Tongue (tissue), 2 donors: Measurements from ENCODE around the gene THSD4. TPM values are rescaled to one million over a fixed set of nuclear protein-coding genes. Genes with fewer than 3 reads are reported as not detected.
A peak's percentile ranks its signal among the peaks of the same experiment; 100 is the strongest.

ENCODE experiments used
- DNase-seq: peaks from one replicate; pipeline ENCODE4 v3.0.0-alpha.2; 2015
- total RNA-seq: library from RNA; depleted of rRNA; stranded (reverse); fragments of >200 nt; gene quantifications from one replicate; pipeline ENCODE4 v1.2.3, GENCODE V29; 2014

THSD4 gene
- total RNA-seq, 1 donor from 2014 or later: 43.2 TPM

GRCh38 chr15:71811036-71811736, 695.9 kb downstream of the THSD4 start:
- no peak for DNase-seq

GRCh38 chr15:71811752-71812735, 696.8 kb downstream of the THSD4 start:
- DNase-seq: peak; percentile 62

GRCh38 chr15:71812966-71813722, 697.9 kb downstream of the THSD4 start:
- peak; percentile 76 for DNase-seq

- DNase-seq: no peak
Measured at GRCh38 chr15:71813723-71814470, 698.6 kb downstream of the THSD4 start.

- DNase-seq: no peak
Measured at GRCh38 chr15:71815301-71815700, 700.0 kb downstream of the THSD4 start.

GRCh38 chr15:71817351-71817750, 702.1 kb downstream of the THSD4 start:
- DNase-seq: no peak

GRCh38 chr15:71820127-71820526, 704.9 kb downstream of the THSD4 start:
- DNase-seq: no peak

GRCh38 chr15:71821547-71822129, 706.4 kb downstream of the THSD4 start:
- no peak for DNase-seq

GRCh38 chr15:71822890-71823630, 707.8 kb downstream of the THSD4 start:
- no peak for DNase-seq

- no peak for DNase-seq
Measured at GRCh38 chr15:71823801-71824200, 708.5 kb downstream of the THSD4 start.

GRCh38 chr15:71825021-71825730, 709.9 kb downstream of the THSD4 start:
- no peak for DNase-seq

- DNase-seq: peak; percentile 23
Measured at GRCh38 chr15:71826196-71826595, 710.9 kb downstream of the THSD4 start.

GRCh38 chr15:71830981-71831380, 715.7 kb downstream of the THSD4 start:
- DNase-seq: no peak

Other genes starting within 250 kb of the THSD4 start
- gene THAP10, start 223.0 kb upstream of the THSD4 start, total RNA-seq: 2.7 TPM
- 18.5 TPM for gene LRRC49, start 222.6 kb upstream of the THSD4 start, total RNA-seq